ENCODE results near the gene HERPUD2.
A peak's percentile ranks its signal among the peaks of the same experiment; 100 is the strongest.

Gene HERPUD2

DNA sequence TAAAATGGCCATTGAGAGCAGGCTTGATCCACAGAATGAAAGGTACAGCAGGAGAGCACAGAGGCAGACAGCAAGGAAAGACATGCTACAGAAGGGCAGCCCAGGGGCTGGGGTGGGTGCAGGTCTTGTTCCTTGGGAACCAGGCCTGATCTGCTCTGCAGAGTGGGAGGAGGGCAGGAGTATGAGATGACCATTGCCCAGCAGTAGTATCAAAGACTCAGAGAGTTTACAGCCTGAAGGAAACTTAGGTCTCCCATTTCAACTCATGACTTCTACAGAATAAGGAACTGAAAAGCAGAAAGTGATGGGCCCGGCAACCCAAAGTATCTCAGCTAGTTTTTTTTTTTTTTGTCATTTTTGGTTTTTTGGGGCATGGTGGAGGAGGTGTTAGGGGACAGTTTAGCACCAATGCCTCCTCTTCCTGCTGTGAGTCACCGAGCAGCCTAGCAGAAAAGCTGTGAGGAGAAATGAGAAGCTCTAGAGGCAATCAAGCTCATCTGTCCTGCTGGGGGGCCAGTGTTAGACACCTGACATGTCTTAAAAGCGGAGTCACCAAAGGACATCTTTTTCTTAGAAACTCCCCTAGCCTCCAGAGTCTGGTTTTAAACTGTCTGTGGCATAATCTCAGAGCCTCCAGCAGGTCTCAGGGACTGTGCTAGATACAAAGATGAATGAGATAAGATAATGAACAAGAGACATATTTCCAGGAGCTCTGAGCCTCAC lies 34.3 kb upstream of the HERPUD2 start:
- no peak overlapping the region for H2AFZ ChIP-seq (ENCODE audit: low read depth, low read length)
- DNase-seq (peak; percentile 28), ATAC-seq (ENCODE audit: insufficient read depth, low read depth) (peak; percentile 41)
- H4K20me1 ChIP-seq (ENCODE audit: insufficient read depth, low read length) = no peaks in the 10 kb centered on the region
- H3K79me2 ChIP-seq (ENCODE audit: insufficient read depth, low read length) = no peaks in the 10 kb centered on the region
- no peaks in the 10 kb centered on the region for H3K36me3 ChIP-seq (ENCODE audit: insufficient read depth, low read length)
- TF ChIP-seq, protein P1, sequence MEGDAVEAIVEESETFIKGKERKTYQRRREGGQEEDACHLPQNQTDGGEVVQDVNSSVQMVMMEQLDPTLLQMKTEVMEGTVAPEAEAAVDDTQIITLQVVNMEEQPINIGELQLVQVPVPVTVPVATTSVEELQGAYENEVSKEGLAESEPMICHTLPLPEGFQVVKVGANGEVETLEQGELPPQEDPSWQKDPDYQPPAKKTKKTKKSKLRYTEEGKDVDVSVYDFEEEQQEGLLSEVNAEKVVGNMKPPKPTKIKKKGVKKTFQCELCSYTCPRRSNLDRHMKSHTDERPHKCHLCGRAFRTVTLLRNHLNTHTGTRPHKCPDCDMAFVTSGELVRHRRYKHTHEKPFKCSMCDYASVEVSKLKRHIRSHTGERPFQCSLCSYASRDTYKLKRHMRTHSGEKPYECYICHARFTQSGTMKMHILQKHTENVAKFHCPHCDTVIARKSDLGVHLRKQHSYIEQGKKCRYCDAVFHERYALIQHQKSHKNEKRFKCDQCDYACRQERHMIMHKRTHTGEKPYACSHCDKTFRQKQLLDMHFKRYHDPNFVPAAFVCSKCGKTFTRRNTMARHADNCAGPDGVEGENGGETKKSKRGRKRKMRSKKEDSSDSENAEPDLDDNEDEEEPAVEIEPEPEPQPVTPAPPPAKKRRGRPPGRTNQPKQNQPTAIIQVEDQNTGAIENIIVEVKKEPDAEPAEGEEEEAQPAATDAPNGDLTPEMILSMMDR (IDR thresholded peaks at IDR 0.05; ENCODE audit: borderline replicate concordance, extremely low read depth, low read length, poor library complexity, severe bottlenecking) = no peak
- TF ChIP-seq EZH2 (IDR thresholded peaks at IDR 0.05; ENCODE audit: borderline replicate concordance, low read depth, low read length, severe bottlenecking) = no peak
- no peak overlapping the region for H3K27ac ChIP-seq (ENCODE audit: low read length)
- H3K4me1 ChIP-seq (ENCODE audit: insufficient read depth, low read length) = peaks cover 26% of the 10 kb centered on the region
- no peak overlapping the region for H3K9ac ChIP-seq (ENCODE audit: low read depth, low read length)
- H3K4me2 ChIP-seq (ENCODE audit: insufficient read depth, low read length) = no peak overlapping the region
- no peak overlapping the region for H3K4me3 ChIP-seq (ENCODE audit: low read depth in 1 of 2, low read length in 2 of 2)
- no peaks in the 10 kb centered on the region for H3K9me3 ChIP-seq (ENCODE audit: insufficient read depth, low read length, severe bottlenecking)
- H3K27me3 ChIP-seq (ENCODE audit: insufficient read depth, low read length, poor library complexity) = no peaks in the 10 kb centered on the region

DNA sequence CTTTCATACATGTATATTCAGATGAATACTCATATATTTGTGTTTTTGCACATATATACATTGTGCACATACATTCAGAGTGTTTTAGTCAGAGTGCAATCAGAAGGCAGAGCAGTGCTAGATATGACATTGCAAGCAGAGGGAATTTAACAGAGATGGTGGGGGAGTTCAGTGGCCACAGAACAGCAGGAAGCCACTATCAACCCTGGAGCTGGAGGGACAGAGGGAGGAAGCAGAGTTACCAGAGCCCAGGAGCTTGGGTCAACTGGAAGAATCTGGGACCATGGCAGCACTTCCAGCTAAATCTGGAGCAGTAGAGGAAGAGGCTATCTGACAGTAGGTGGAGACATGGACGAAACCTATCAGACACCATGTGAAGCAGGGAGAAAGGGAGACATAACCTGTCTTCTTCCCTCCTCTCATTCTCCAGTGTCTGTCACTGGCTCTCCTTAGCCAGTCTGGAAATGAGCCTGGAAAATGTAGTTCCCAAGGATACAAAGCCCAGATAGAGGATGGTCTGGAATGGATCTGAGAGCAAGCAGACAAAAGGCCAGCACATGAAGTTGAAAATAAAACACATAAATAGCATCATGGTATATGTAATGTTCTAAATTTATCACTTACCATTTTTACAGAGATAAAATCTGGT lies 33.6 kb upstream of the HERPUD2 start:
- Histone ChIP-seq H3K4me1 (ENCODE audit: insufficient read depth, low read length) (peaks cover 27% of the 10 kb centered on the region), H2AFZ (ENCODE audit: low read depth, low read length) (no peak overlapping the region), H3K27me3 (ENCODE audit: insufficient read depth, low read length, poor library complexity) (no peaks in the 10 kb centered on the region), H3K4me3 (ENCODE audit: low read depth in 1 of 2, low read length in 2 of 2) (no peak overlapping the region), H3K79me2 (ENCODE audit: insufficient read depth, low read length) (no peaks in the 10 kb centered on the region), H3K27ac (ENCODE audit: low read length) (no peak overlapping the region), H3K4me2 (ENCODE audit: insufficient read depth, low read length) (no peak overlapping the region), H3K9ac (ENCODE audit: low read depth, low read length) (no peak overlapping the region), H4K20me1 (ENCODE audit: insufficient read depth, low read length) (no peaks in the 10 kb centered on the region), H3K9me3 (ENCODE audit: insufficient read depth, low read length, severe bottlenecking) (no peaks in the 10 kb centered on the region), H3K36me3 (ENCODE audit: insufficient read depth, low read length) (no peaks in the 10 kb centered on the region)
- no peak for TF ChIP-seq EZH2 (IDR thresholded peaks at IDR 0.05; ENCODE audit: borderline replicate concordance, low read depth, low read length, severe bottlenecking)
- TF ChIP-seq, protein P1 (IDR thresholded peaks at IDR 0.05; ENCODE audit: borderline replicate concordance, extremely low read depth, low read length, poor library complexity, severe bottlenecking) = no peak
- DNase-seq (no peak), ATAC-seq (ENCODE audit: insufficient read depth, low read depth) (no peak)

DNA sequence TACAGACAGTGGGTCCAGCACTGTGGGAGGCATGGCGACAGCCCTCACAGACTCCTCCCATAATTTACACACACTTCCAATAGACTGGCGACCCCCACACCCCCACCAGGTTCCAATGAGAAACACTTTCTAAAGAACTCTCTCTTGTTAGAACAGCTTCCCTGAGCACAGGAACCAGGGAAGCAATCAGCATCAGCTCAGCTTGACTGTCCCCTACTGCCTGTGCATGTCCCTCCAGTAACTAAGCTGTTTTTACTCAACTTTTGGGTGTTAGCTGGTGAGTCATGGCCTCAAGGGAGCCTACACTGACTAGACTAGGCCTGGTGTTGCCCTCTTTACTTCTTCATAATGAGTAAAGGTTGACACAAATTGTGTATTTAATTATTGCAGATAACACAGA lies 32.6 kb upstream of the HERPUD2 start:
- no peak overlapping the region for H2AFZ ChIP-seq (ENCODE audit: low read depth, low read length)
- no peak for ATAC-seq (ENCODE audit: insufficient read depth, low read depth)
- no peaks in the 10 kb centered on the region for H4K20me1 ChIP-seq (ENCODE audit: insufficient read depth, low read length)
- no peak for DNase-seq
- no peak for TF ChIP-seq EZH2 (IDR thresholded peaks at IDR 0.05; ENCODE audit: borderline replicate concordance, low read depth, low read length, severe bottlenecking)
- TF ChIP-seq, protein P1 (IDR thresholded peaks at IDR 0.05; ENCODE audit: borderline replicate concordance, extremely low read depth, low read length, poor library complexity, severe bottlenecking) = no peak
- H3K4me3 ChIP-seq (ENCODE audit: low read depth in 1 of 2, low read length in 2 of 2) = no peak overlapping the region
- H3K9ac ChIP-seq (ENCODE audit: low read depth, low read length) = no peak overlapping the region
- no peaks in the 10 kb centered on the region for H3K36me3 ChIP-seq (ENCODE audit: insufficient read depth, low read length)
- H3K27me3 ChIP-seq (ENCODE audit: insufficient read depth, low read length, poor library complexity) = no peaks in the 10 kb centered on the region
- H3K79me2 ChIP-seq (ENCODE audit: insufficient read depth, low read length) = no peaks in the 10 kb centered on the region
- H3K9me3 ChIP-seq (ENCODE audit: insufficient read depth, low read length, severe bottlenecking) = no peaks in the 10 kb centered on the region
- no peak overlapping the region for H3K27ac ChIP-seq (ENCODE audit: low read length)
- peaks cover 27% of the 10 kb centered on the region for H3K4me1 ChIP-seq (ENCODE audit: insufficient read depth, low read length)
- no peak overlapping the region for H3K4me2 ChIP-seq (ENCODE audit: insufficient read depth, low read length)
